AG20443 (cell line): ENCODE measurements around the gene OLFM3.

Experiments
- DNase-seq: peaks from one replicate; pipeline ENCODE4 v3.0.0; 2012; ENCODE audit warnings: low spot score, mixed read lengths

OLFM3 gene

GRCh38 chr1:101943237-101943636, 53.5 kb downstream of the OLFM3 start:
- no peak for DNase-seq

DNA sequence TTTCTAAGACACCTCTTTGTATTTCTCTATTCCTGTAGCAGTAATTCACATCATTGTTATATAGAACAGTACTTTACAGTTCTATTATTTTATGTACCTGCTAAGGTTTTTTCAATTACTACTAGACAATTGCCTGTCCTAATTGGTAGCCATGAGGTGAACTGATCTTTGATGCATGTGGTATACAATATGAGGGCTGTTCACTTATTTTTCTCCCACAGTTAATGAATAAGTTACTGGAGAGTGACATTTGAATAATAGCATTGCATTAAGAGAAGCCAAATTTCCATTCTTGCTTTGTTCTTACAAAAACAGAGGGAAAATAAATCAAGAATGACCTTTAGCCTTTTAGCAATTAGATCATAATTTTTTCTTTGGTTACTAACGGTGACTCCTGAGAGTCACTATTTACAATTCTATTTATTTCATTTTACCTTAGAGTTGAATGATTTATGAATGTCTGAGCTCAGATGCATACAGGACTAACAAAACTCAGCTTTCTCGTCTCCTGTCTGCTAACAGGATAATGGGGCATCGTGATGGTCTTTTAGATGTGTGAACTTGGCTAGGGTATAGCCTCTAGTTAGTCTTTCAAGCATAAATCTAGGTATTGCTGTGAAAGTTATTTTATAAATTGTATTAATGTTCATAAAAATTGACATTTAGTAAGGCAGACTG, 54.1 kb downstream of the OLFM3 start:
- DNase-seq = no peak

DNA sequence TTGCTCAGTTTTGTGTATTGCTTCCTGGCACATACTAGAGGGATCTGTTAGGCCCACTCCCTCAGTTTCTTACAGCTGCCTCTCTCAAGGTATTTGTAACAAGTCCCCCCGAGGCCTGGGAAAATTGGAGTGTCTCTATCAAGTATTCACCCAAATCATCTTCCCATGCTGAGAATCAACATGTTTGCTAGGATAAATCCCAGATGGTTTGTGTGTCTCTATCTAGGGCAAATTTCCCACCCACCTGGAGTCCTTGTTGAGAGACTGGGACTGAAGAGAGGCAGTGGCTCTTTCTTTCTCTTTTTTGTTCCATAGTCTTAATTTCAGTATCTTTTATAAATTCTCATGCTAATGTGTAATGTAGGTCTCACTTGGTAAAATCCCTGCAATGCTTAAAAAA, 58.0 kb downstream of the OLFM3 start:
- DNase-seq = no peak

DNA sequence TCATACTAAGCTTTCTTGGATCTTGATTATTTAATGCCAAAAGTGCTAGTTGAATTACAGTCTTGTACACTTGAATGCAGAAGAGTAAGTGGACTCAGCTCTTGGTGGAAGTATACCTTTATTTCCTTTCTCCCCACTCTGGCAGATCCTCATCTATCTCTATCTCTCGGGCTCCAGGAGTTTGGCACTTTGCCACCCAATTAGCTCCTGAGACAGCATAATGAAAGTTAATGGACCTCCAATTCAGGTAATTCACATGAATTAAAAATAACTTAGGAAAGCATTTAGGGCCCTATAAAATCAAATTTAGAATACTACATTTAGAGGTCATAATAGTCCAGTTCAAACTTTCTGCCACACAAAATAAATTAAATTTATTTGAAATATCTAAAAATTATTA, 67.4 kb downstream of the OLFM3 start:
- no peak for DNase-seq

DNA sequence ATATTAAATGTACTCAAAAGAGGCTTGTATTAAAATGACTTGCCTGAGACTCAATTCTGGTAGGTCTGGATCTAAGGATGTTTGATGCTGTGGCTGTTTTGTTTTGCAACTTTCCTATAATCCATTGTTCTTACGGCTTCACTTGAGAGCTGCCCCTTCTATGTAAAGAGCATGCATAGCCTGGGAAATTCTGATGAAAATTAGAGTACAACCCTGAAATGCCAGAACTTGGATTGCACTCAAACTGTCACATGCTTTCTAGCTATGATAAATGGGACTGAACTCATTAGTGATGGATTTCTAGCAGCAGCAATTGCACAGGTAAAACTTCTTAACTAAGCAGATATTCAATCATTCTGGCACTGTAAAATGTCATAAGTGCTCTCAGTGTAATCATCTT, 67.9 kb downstream of the OLFM3 start:
- DNase-seq = no peak

DNA sequence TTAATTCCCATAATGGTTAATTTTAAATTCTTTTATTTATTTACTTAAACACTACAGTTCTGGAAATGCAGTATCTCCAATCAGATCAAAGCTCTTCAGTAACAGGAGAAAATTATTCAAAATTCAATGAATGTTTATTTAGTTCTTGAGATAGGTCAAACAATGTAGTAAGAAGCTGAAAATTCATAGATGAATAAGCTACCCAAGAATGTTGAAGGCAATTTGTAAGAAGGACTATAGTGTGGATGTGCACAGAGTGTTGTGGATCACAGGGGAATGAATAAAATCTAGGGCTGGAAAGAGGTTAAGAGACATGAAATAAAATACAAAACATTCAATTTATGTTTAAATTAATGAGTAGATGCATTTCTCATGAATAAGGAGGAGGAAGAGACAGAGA, 72.0 kb downstream of the OLFM3 start:
- no peak for DNase-seq

DNA sequence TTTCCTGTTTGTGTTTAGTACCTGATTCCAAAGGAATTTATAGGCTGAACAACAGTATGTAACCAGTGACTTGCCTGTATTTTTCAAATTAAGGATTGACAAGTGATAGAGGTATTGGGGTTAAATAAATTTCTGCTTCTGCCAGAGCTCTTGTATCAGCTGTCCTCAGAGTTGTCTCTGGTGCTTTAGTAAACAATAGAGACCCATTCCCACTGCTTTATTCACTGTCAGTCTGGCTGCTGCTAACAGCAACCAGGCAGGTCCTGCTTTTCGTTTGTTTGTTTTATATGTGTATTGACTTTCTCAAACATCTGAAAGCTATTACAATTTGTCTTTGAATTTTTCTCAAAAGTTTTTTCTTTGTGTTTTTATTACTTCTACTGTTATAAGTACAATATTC, 76.1 kb downstream of the OLFM3 start:
- DNase-seq = no peak

GRCh38 chr1:101918277-101918676, 78.4 kb downstream of the OLFM3 start:
- DNase-seq = no peak

- DNase-seq = no peak
Observed at GRCh38 chr1:101915597-101915996, 81.1 kb downstream of the OLFM3 start.

- DNase-seq = no peak
Observed at GRCh38 chr1:101914473-101915242, 82.1 kb downstream of the OLFM3 start.

- DNase-seq = no peak
Observed at GRCh38 chr1:101911894-101912293, 84.8 kb downstream of the OLFM3 start.

DNA sequence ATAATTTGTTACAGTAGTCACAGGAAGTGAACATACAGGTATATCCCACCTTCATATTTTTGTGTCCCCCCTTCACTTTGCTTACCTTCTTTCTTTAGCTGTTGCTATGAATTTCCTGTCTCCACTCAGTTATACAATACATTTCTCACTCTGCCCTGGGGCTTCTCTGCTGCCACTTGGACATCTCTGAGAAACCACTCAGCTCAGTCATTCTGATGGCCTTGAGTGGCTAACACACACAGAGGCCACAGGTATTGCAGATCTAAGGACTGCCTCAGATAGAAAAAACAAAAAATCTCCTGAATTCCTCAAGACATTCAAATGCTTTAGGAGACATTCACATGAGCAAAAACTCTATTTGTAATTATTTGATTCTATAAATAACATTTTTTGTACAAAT, 87.7 kb downstream of the OLFM3 start:
- DNase-seq = no peak

DNA sequence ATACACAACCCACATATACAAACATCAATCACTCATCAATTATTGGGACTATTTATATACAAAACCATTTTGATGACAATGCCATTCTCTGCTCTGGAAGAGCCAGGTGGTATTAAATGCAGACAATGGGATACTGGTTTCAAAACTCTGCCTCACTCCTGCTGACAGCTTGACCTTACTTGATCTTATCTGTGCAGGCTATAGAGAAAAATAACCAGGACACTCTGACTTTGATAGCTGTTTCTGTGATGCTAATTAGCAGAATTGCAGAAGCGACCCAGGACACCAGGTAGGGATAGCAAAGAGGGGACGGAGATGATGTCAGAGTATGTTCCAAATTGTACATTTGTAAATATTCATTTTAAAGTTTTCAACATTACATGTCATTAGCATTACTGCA, 89.5 kb downstream of the OLFM3 start:
- no peak for DNase-seq

DNA sequence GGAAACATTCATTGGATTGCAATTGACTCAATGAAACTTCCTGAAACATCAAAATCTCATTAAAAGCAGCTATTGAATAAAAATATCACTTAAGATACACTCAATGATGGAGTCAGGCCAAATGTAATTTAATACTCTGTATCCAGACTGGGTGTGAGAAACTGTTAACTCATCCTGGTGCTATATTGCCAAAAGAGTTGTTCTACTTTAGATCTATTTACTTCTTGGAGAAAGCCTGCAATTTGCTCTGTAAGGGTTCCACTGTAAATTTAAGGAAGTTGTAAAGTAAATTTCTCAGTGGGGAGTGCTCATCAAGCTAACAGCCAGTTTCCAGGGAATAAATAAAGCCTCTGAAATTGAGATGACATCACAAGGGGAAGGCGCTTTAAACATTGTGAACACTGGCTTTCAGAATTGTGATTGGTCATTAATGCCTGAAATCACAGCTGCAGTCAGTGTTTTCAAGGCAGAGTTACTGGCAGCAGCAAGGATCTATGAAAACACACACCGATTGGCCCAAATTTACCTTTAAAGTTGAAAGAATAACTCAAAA, 91.4 kb downstream of the OLFM3 start:
- no peak for DNase-seq

GRCh38 chr1:101902199-101902598, 94.5 kb downstream of the OLFM3 start:
- DNase-seq = no peak

DNA sequence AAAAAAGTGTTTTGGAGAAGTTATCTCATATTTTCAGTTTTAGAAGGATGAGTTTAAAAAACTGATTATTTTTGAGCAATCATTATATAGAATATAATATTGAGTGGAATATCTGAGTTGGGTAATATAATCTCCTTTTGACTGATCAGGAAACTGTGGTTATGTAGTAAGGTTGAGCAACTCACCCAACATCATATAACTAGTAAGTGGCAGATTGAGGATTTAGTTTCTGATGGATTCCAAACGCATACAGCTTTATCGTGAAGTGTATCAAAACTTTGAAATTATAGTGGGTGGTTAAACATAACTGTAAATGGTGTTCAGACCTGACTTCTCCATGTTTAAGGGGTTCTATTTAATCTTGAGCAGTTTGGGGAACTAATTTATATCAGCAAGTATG, 98.6 kb downstream of the OLFM3 start:
- DNase-seq = no peak

DNA sequence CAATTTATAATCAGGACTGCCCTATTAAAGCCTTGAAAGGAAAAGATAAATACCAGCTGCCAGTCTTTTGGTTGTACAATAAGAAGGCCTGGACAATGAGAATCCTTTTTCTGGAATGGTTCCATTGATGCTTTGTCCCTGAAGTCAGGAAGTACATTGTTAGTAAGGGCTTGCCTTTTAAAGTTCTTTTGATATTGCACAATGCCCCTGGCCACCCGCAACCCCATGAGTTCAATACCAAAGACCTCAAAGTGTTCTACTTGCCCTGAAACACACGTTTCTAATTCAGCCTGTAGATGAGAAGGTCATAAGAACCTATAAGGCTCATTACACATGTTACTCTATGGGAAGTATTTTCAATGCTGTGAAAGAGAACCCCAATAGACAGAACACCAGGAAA, 112.1 kb downstream of the OLFM3 start:
- DNase-seq = no peak

- no peak for DNase-seq
Observed at GRCh38 chr1:101875891-101876290, 120.8 kb downstream of the OLFM3 start.

DNA sequence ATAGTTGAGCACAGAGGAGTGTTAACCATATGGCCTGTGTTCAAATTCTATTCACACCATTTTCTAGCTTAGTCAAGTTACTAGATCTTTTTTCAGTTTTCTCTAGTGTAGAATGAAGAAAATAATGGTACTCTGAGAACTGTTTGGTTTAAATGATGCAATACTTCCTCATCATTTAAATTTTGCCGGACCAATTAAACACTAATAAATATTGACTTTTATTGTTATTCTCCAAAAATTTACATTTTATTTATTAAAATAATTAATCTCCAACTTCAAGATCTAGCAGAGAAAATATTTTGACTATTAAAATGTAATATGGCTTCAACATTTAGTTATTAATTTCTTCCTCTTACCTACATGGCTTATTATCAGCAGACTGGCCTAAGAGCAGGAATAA, 123.1 kb downstream of the OLFM3 start:
- DNase-seq = no peak

DNA sequence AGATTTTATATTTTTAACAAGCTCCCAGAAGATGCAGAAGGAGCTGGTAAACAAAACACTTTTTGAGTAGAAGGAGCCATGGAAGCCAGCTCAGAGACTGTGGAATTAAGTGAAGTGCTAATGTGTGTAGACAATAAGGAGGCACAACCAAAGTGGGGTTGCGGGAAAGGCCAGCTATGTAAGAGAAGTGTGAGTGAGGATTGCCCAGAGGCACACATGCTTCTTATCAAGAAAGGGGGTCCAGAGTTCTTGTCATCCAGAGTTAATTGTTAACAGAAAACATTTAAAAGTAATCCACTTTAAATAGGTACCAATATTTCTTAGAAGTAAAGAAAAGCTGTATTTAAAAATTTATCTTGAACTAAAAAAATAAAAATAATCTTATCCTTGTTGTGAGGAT, 136.8 kb downstream of the OLFM3 start:
- DNase-seq = no peak

DNA sequence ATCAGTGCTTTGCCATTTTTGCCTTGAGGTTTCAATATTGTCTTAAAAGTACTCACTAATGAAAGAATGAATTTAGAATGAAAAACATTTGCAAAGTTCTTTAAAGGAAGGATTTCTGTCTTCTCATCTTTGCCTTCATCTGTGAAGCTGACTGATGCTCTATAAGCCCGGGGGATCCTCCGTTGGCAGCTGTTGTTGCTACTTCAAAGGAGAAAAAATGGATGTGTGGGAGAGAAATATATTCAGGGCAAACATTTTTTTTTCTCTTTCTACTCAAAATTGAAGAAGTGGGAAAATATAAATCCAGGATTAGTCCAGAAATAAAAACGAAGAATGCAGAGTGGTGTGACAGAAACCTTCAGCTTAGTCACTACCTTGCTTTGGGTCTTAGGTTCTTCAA, 142.5 kb downstream of the OLFM3 start:
- no peak for DNase-seq

DNA sequence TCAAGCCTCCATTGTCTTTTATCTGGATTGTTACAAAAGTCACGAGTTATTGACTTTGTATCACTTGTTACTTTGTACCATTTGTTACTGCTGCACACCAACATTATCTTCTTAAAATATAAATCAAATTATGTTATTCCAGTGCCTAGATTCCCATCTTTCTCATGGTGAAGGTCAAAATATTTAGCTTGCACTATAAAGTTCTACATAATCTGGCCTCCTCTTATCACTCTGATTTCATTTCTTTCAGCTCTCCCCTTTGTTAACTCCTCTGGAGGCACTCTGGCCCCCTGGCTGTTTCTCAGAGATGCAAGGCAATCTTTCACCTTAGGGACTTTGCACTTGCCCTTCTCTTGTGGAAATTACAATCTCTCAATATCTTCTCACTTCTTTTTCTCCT, 143.8 kb downstream of the OLFM3 start:
- DNase-seq = no peak

GRCh38 chr1:101849356-101849755, 147.4 kb downstream of the OLFM3 start:
- DNase-seq = no peak

DNA sequence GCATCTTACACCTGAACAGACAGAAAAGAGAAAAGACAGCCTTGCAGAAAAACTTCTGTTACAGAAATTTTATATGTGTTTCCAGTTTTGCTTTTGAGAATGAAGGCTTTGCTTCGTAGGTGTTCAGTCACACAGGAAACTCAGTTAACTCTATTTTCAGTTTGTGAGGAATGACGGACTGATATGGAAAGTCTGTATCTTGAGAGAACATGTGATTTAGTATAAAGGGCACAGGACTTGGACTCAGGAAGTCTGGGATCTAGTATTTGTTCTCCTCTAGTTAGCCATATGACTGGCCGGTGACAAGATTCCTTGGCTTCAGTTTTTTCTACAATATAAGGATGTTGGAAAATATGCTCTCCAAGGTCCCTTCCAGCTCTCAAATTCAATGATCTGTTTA, 149.1 kb downstream of the OLFM3 start:
- no peak for DNase-seq
